Ectodermal cell (in vitro differentiated cells): ENCODE data around the gene DPP10.

Experiments used
- H3K27ac ChIP-seq: 2 replicates; pipeline ENCODE4 v1.7.0; 2013; ENCODE audit warnings: mild to moderate bottlenecking, low read depth, low read length; ENCODE audit not compliant: insufficient read depth, poor library complexity, severe bottlenecking
- H3K27me3 ChIP-seq: 2 replicates; pipeline ENCODE4 v1.7.0; 2013; ENCODE audit warnings: mild to moderate bottlenecking, low read length; ENCODE audit not compliant: insufficient read depth, control insufficient read depth, poor library complexity, severe bottlenecking
- H3K36me3 ChIP-seq: one replicate; pipeline ENCODE4 v1.7.0; 2013; ENCODE audit warnings: low read length; ENCODE audit not compliant: control insufficient read depth, insufficient read depth
- H3K4me1 ChIP-seq: one replicate; pipeline ENCODE4 v1.7.0; 2013; ENCODE audit warnings: low read length; ENCODE audit not compliant: control insufficient read depth, insufficient read depth
- H3K4me3 ChIP-seq: 2 replicates; pipeline ENCODE4 v1.7.0; 2013; ENCODE audit warnings: low read depth, low read length, control low read depth; ENCODE audit not compliant: insufficient read depth
- H3K9me3 ChIP-seq: 2 replicates; pipeline ENCODE4 v1.7.0; 2013; ENCODE audit warnings: mild to moderate bottlenecking, low read length, moderate library complexity; ENCODE audit not compliant: control insufficient read depth
- WGBS, 2 experiments: methylation state at CpG; one replicate each; pipeline ENCODE4 v1.1.7; 2013; ENCODE audit warnings: missing lambda C conversion rate in 2 of 2; 5-methylcytosine and 5-hydroxymethylcytosine counted together

Gene DPP10

GRCh38 chr2:115572746-115573145, 1130.3 kb downstream of the DPP10 start:
- Histone ChIP-seq H3K9me3 (no peaks in the 10 kb centered on the region), H3K27me3 (no peaks in the 10 kb centered on the region), H3K36me3 (no peaks in the 10 kb centered on the region), H3K27ac (no peak overlapping the region), H3K4me3 (no peak overlapping the region), H3K4me1 (no peaks in the 10 kb centered on the region)

DNA sequence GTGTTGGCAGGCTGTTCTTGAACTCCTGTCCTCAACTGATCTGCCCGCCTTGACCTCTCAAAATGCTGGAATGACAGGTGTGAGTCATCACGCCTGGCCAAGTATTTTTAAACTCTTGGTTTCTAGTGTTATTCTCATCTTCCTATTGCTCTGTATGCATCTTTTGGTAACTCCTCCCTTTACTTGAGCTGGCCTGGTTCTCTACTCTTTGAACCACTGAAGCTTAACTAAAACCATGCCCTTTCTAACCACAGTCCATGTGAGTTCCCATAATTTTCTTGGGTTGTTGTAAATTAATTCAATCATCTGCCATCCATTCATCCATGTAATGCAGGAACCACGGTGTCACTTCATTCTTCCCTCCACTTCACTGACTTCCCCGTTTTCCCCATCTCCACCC, 1131.3 kb downstream of the DPP10 start:
- no peaks in the 10 kb centered on the region for H3K4me1 ChIP-seq
- H3K36me3 ChIP-seq = no peaks in the 10 kb centered on the region
- no peaks in the 10 kb centered on the region for H3K27me3 ChIP-seq
- WGBS, 2 experiments = 94 to 95% methylated on average over 4 of the region's 4 CpGs
- H3K27ac ChIP-seq = no peak overlapping the region
- H3K9me3 ChIP-seq = no peaks in the 10 kb centered on the region
- H3K4me3 ChIP-seq = no peak overlapping the region

DNA sequence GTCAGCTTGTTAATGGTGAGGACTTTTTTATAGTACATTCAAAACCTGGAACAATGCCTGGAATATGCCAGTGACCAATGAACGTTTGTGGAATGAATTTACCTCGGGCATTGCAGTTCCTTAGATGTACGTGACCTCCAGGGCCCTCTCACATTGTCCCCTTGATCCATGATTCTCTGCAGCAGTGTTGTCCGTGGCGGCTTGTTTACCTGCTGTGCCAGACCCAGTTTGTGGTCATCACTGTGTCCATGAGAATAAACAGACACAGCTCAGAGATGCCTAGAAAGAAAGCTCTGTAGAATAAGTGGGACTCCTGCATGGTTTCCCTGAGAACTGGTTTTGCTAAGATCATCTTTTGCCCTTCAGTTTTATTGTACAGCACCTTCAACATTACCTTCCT, 1132.2 kb downstream of the DPP10 start:
- Histone ChIP-seq H3K4me3 (no peak overlapping the region), H3K36me3 (no peaks in the 10 kb centered on the region), H3K9me3 (no peaks in the 10 kb centered on the region), H3K27me3 (no peaks in the 10 kb centered on the region), H3K27ac (no peak overlapping the region), H3K4me1 (no peaks in the 10 kb centered on the region)
- WGBS, 2 experiments = 92 to 94% methylated on average over 5 of the region's 5 CpGs

DNA sequence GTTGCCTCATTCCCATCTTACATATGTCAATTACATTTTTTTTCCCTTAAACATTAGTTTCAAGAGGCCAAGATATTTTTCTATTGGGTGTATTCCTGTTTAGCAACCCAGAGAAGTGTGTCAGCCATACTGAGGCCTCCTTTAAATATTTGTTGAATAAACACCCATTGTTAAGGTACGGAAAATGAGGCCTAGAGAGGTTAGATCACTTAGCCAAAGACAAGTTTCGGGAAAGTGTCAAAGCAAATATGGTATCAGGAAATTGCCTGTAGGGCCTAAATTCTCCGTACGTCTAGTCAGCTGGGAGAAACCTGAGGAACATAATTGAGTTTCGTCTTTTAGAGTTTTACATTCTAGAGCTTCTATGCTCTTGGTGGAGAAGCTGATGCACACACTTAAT, 1138.3 kb downstream of the DPP10 start:
- Histone ChIP-seq H3K27me3 (no peaks in the 10 kb centered on the region), H3K36me3 (no peaks in the 10 kb centered on the region), H3K4me1 (no peaks in the 10 kb centered on the region), H3K9me3 (no peaks in the 10 kb centered on the region), H3K27ac (no peak overlapping the region), H3K4me3 (no peak overlapping the region)
- WGBS, 2 experiments = 95% methylated on average over 5 of the region's 5 CpGs

DNA sequence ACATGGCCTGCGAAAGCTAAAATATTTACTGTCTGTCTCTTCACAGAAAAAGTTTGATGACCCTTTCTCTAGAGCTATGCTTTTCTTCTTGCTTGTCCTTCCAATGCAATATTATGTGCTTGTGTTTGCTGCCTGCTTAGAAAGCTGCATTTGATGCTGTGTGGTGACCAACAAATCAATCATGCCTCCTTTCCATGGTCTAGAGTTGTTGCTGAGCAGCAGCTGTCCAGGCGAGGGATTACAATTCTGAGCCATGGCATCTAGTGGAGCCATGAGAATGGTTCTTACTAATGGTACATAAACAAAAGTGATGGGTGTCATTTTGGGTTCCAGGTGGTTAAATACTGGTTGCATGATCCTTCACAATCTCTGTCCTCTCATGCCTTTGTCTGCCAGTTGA, 1142.1 kb downstream of the DPP10 start:
- Histone ChIP-seq H3K27me3 (no peaks in the 10 kb centered on the region), H3K27ac (no peak overlapping the region), H3K4me1 (no peaks in the 10 kb centered on the region), H3K9me3 (no peaks in the 10 kb centered on the region), H3K36me3 (no peaks in the 10 kb centered on the region), H3K4me3 (no peak overlapping the region)
- WGBS, 2 experiments = 91 to 95% methylated on average over 2 of the region's 2 CpGs

- 35 to 45% methylated on average over 2 of the region's 3 CpGs for WGBS, 2 experiments
These were observed 1154.4 kb downstream of the DPP10 start for GRCh38 chr2:115596659-115597375.

DNA sequence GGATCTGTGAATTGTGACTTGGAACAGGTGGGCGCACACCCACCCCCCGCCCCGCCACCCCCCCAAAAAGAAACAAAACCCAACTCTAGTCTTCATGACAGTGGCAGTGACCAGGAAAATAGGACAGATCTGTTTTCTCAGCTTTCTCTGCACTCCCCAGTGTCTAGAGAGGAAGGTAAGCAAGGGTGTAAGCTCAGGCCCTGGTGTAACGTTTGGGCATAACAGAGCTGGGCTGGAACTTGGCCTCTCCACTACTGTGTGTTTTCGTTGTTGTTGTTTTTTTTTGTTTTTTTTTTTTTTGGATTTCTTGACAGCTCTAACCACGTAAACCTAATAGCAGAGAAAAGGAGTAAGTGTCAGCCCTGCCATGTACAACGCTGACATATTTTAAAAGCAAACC, 1160.8 kb downstream of the DPP10 start:
- WGBS, 2 experiments = 83 to 89% methylated on average over 2 to 6 of the region's 7 CpGs
- Histone ChIP-seq H3K27me3 (no peaks in the 10 kb centered on the region), H3K36me3 (no peaks in the 10 kb centered on the region), H3K4me3 (no peak overlapping the region), H3K9me3 (no peaks in the 10 kb centered on the region), H3K4me1 (no peaks in the 10 kb centered on the region), H3K27ac (no peak overlapping the region)

More at GRCh38 chr2:115596659-115597375, 1154.4 kb downstream of the DPP10 start:
- Histone ChIP-seq H3K9me3 (no peaks in the 10 kb centered on the region), H3K27ac (no peak overlapping the region), H3K27me3 (no peaks in the 10 kb centered on the region), H3K4me3 (no peak overlapping the region), H3K4me1 (no peaks in the 10 kb centered on the region), H3K36me3 (no peaks in the 10 kb centered on the region)

DNA sequence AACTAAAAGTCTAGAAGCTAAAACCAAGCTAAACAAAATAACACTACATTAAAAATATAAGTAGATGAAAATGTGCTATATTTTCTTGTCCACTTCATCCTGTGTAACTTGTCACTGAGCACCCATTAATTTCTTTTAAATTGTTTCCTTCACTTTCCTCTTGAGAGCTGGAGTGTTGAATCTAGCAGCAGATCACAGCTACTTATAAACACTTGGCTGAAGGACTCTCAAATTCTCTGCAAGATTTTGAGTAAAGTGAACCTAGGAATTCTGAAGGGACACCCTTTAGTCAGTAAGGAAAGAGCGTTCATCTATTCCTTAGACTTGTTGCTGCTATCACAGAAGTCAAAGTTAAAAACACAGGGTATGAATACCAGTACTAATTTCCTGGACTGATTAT, 1163.9 kb downstream of the DPP10 start:
- H3K9me3 ChIP-seq = no peaks in the 10 kb centered on the region
- no peaks in the 10 kb centered on the region for H3K27me3 ChIP-seq
- H3K27ac ChIP-seq = no peak overlapping the region
- H3K4me1 ChIP-seq = no peaks in the 10 kb centered on the region
- H3K4me3 ChIP-seq = no peak overlapping the region
- 93 to 100% methylated on average over 1 of the region's 1 CpG for WGBS, 2 experiments
- H3K36me3 ChIP-seq = no peaks in the 10 kb centered on the region

DNA sequence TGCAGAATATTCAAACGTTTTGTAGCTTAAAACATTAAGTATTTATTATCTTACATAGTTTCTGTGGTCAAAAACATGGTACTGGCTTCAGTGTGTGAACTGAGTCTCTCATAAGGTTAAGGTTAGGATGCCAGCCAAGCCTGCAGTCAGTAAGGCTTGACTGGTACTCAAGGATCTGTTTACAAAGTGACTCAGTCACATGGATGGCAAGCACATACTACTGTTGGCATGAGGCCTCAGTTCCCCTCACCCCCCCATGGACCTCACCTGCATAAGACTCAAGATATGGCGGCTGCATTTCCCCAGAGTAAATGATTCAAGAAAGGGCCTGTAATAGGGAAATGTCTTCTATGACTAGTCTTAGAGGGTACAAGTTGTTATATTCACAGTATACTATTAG, 1167.5 kb downstream of the DPP10 start:
- no peaks in the 10 kb centered on the region for H3K36me3 ChIP-seq
- 67% methylated on average over 1 of the region's 2 CpGs; no CpG with 5 or more reads in 1 of the 2 experiments for WGBS, 2 experiments
- no peaks in the 10 kb centered on the region for H3K9me3 ChIP-seq
- H3K27ac ChIP-seq = no peak overlapping the region
- H3K4me3 ChIP-seq = no peak overlapping the region
- H3K27me3 ChIP-seq = no peaks in the 10 kb centered on the region
- no peaks in the 10 kb centered on the region for H3K4me1 ChIP-seq

DNA sequence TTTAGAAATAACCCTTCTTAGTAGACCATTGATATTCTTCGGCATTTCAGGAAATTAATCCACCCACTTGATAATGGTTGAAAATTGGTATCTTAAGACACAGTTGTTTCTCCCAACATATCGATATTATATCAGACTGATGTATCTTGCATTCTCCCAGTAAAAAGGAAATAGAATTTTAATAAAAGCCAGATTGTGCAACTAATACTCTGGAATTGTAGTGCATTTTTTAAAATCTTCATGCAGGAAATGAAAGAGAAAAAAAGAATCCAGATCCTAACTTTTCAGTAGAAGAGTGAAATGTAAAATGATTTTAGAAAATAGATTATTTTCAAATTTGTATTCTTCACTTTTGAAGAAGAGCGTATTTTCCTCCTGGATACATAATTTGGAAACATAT, 1168.4 kb downstream of the DPP10 start:
- Histone ChIP-seq H3K9me3 (no peaks in the 10 kb centered on the region), H3K4me1 (no peaks in the 10 kb centered on the region), H3K27ac (no peak overlapping the region), H3K27me3 (no peaks in the 10 kb centered on the region), H3K4me3 (no peak overlapping the region), H3K36me3 (no peaks in the 10 kb centered on the region)
- 97 to 100% methylated on average over 2 to 3 of the region's 3 CpGs for WGBS, 2 experiments

DNA sequence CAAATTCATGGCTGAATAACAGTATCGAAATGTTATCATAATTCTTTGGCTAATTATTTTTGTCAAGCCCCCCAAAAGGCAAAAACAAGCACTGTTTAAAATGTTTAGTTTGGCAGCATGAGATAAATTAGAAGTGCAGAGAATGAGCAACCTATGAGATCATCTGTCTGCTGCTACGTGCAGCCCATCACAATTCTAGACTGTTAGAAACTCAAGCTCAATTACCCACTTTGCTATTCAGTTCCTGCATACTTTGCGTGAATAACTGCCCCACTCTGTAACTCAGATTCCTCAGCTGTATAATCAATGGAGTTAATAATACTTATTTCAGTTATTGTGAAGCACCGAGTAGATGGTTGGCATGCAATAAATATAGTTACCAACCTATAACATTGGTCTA, 1181.9 kb downstream of the DPP10 start:
- Histone ChIP-seq H3K4me1 (no peaks in the 10 kb centered on the region), H3K9me3 (no peaks in the 10 kb centered on the region), H3K4me3 (no peak overlapping the region), H3K36me3 (no peaks in the 10 kb centered on the region), H3K27ac (no peak overlapping the region), H3K27me3 (no peaks in the 10 kb centered on the region)
- WGBS, 2 experiments = 95 to 100% methylated on average over 2 to 3 of the region's 4 CpGs
